Neuronal stem cell (in vitro differentiated cells): ENCODE measurements around the gene SPEF2. TPM values are rescaled to one million over a fixed set of nuclear protein-coding genes. Genes with fewer than 3 reads are reported as not detected.

Experiments used
- DNase-seq: peaks from one replicate; pipeline ENCODE4 v3.0.0-alpha.2; 2013; ENCODE audit warnings: low spot score
- H2AFZ ChIP-seq: one replicate; pipeline ENCODE4 v1.6.1; 2013; ENCODE audit warnings: mild to moderate bottlenecking, low read length, inconsistent platforms
- H2AK5ac ChIP-seq: 2 replicates; pipeline ENCODE4 v1.6.1; 2013; ENCODE audit warnings: low read depth, mild to moderate bottlenecking, inconsistent platforms, low read length, moderate library complexity, mixed read lengths
- H2BK120ac ChIP-seq: 2 replicates; pipeline ENCODE4 v1.6.1; 2013; ENCODE audit warnings: low read depth, mild to moderate bottlenecking, inconsistent platforms, low read length, moderate library complexity, mixed read lengths
- H2BK12ac ChIP-seq: one replicate; pipeline ENCODE4 v1.6.1; 2013; ENCODE audit warnings: low read length, inconsistent platforms
- H2BK15ac ChIP-seq: 2 replicates; pipeline ENCODE4 v1.6.1; 2013; ENCODE audit warnings: mild to moderate bottlenecking, low read length, inconsistent platforms, mixed read lengths
- H2BK5ac ChIP-seq: one replicate; pipeline ENCODE4 v1.6.1; 2013; ENCODE audit warnings: inconsistent platforms, mild to moderate bottlenecking, low read length, moderate library complexity
- H3K14ac ChIP-seq: one replicate; pipeline ENCODE4 v1.6.1; 2013; ENCODE audit warnings: low read length, inconsistent platforms
- H3K18ac ChIP-seq: 2 replicates; pipeline ENCODE4 v1.6.1; 2013; ENCODE audit warnings: low read length, inconsistent platforms
- H3K23ac ChIP-seq: 2 replicates; pipeline ENCODE4 v1.6.1; 2013; ENCODE audit warnings: low read depth, mild to moderate bottlenecking, mixed read lengths, low read length, inconsistent platforms; ENCODE audit not compliant: poor library complexity
- H3K27ac ChIP-seq: replicated peaks from 3 replicates; pipeline ENCODE4 v1.5.1; 2013; ENCODE audit warnings: low read length, inconsistent platforms
- H3K27me3 ChIP-seq, 3 experiments: 2 replicates each; pipeline ENCODE4 v1.6.1; 2013; ENCODE audit warnings: low read length in 3 of 3, mild to moderate bottlenecking in 2 of 3, inconsistent platforms in 1 of 3, low read depth in 1 of 3, mixed read lengths in 1 of 3, moderate library complexity in 1 of 3; ENCODE audit not compliant: control insufficient read depth in 3 of 3, insufficient read depth in 3 of 3
- H3K36me3 ChIP-seq, 2 donors: replicated peaks in 1 of 2; 2 replicates each; pipeline ENCODE4 v1.6.1; 2013; ENCODE audit warnings: low read length in 2 of 2; ENCODE audit not compliant: control insufficient read depth in 2 of 2, insufficient read depth in 2 of 2
- H3K4ac ChIP-seq: 2 replicates; pipeline ENCODE4 v1.6.1; 2013; ENCODE audit warnings: inconsistent platforms, mild to moderate bottlenecking, low read length, moderate library complexity
- H3K4me1 ChIP-seq, 2 donors: 1 replicate in 1 of 2; 2 replicates in 1 of 2; pipeline ENCODE4 v1.6.1; 2013; ENCODE audit warnings: low read length in 2 of 2, low read depth in 1 of 2; ENCODE audit not compliant: control insufficient read depth in 2 of 2, insufficient read depth in 1 of 2
- H3K4me2 ChIP-seq: one replicate; pipeline ENCODE4 v1.6.1; 2013; ENCODE audit warnings: mild to moderate bottlenecking, low read length, inconsistent platforms; ENCODE audit not compliant: insufficient read depth, poor library complexity, severe bottlenecking
- H3K4me3 ChIP-seq, 2 donors: 2 replicates each; pipeline ENCODE4 v1.5.1; 2013; ENCODE audit warnings: low read length in 2 of 2, mild to moderate bottlenecking in 2 of 2, inconsistent platforms in 1 of 2, moderate library complexity in 1 of 2
- H3K79me1 ChIP-seq: one replicate; pipeline ENCODE4 v1.6.1; 2013; ENCODE audit warnings: low read depth, mild to moderate bottlenecking, inconsistent platforms, low read length, moderate library complexity
- H3K9ac ChIP-seq: one replicate; pipeline ENCODE4 v1.6.1; 2013; ENCODE audit warnings: mild to moderate bottlenecking, low read depth, low read length, inconsistent platforms; ENCODE audit not compliant: poor library complexity
- H3K9me3 ChIP-seq, 2 donors: replicated peaks in 1 of 2; 2 replicates each; pipeline versions ENCODE3 to v1.6.1; 2013; ENCODE audit warnings: low read length in 2 of 2, mild to moderate bottlenecking in 2 of 2, inconsistent platforms in 1 of 2, low read depth in 1 of 2, mixed read lengths in 1 of 2, moderate library complexity in 1 of 2; ENCODE audit not compliant: control insufficient read depth in 2 of 2, insufficient read depth in 1 of 2
- H4K8ac ChIP-seq: one replicate; pipeline ENCODE4 v1.6.1; 2013; ENCODE audit warnings: low read depth, mild to moderate bottlenecking, inconsistent platforms, low read length, moderate library complexity
- H4K91ac ChIP-seq: one replicate; pipeline ENCODE4 v1.6.1; 2013; ENCODE audit warnings: low read length, low read depth, mild to moderate bottlenecking, inconsistent platforms; ENCODE audit not compliant: poor library complexity
- WGBS, 2 donors: extraction: QIAGEN DNeasy Blood & Tissue Kit; methylation state at CpG; one replicate each; pipeline ENCODE4 v1.1.7; 2013; ENCODE audit warnings: missing lambda C conversion rate in 2 of 2, mixed read lengths in 1 of 2; ENCODE audit not compliant: insufficient read length in 2 of 2, insufficient replicate concordance in 1 of 2; ENCODE audit errors: extremely low coverage in 2 of 2; 5-methylcytosine and 5-hydroxymethylcytosine counted together
- polyA plus RNA-seq, 2 experiments: library from polyadenylated mRNA; stranded (reverse); fragments of 200-250 nt; gene quantifications; one replicate each; pipeline ENCODE4 v1.2.3, GENCODE V29; 2013

SPEF2 gene, protein sequence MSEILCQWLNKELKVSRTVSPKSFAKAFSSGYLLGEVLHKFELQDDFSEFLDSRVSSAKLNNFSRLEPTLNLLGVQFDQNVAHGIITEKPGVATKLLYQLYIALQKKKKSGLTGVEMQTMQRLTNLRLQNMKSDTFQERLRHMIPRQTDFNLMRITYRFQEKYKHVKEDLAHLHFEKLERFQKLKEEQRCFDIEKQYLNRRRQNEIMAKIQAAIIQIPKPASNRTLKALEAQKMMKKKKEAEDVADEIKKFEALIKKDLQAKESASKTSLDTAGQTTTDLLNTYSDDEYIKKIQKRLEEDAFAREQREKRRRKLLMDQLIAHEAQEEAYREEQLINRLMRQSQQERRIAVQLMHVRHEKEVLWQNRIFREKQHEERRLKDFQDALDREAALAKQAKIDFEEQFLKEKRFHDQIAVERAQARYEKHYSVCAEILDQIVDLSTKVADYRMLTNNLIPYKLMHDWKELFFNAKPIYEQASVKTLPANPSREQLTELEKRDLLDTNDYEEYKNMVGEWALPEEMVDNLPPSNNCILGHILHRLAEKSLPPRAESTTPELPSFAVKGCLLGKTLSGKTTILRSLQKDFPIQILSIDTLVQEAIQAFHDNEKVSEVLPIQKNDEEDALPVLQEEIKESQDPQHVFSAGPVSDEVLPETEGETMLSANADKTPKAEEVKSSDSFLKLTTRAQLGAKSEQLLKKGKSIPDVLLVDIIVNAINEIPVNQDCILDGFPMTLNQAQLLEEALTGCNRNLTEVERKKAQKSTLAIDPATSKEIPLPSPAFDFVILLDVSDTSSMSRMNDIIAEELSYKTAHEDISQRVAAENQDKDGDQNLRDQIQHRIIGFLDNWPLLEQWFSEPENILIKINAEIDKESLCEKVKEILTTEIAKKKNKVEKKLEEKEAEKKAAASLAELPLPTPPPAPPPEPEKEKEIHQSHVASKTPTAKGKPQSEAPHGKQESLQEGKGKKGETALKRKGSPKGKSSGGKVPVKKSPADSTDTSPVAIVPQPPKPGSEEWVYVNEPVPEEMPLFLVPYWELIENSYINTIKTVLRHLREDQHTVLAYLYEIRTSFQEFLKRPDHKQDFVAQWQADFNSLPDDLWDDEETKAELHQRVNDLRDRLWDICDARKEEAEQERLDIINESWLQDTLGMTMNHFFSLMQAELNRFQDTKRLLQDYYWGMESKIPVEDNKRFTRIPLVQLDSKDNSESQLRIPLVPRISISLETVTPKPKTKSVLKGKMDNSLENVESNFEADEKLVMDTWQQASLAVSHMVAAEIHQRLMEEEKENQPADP (N-terminal part only)
- 3.6 TPM for polyA plus RNA-seq (2013, experiment 1 of 2)
- polyA plus RNA-seq (2013, experiment 2 of 2): 3.7 TPM

- Histone ChIP-seq H3K36me3 (no peaks in the 10 kb centered on the region), H3K27me3 (peaks cover 0 to 3% (median 0%) of the 10 kb centered on the region in 3 experiments), H3K79me1 (no peaks in the 10 kb centered on the region), H3K9me3 (no peaks in the 10 kb centered on the region), H2BK12ac (no peak within 1 kb of the TSS), H2BK15ac (no peak within 1 kb of the TSS), H3K4me2 (peak within 1 kb of the TSS; percentile 63), H2AFZ (peak within 1 kb of the TSS; percentile 98), H4K91ac (no peak within 1 kb of the TSS), H3K23ac (no peak within 1 kb of the TSS), H3K27ac (no peak within 1 kb of the TSS), H3K18ac (peak within 1 kb of the TSS; percentile 49), H3K4me3 (peak within 1 kb of the TSS; percentile 86 to 89), H4K8ac (no peak within 1 kb of the TSS), H2BK120ac (no peak within 1 kb of the TSS), H3K9ac (peak within 1 kb of the TSS; percentile 89), H3K4me1 (no peaks in the 10 kb centered on the region), H3K14ac (peak within 1 kb of the TSS; percentile 42), H2AK5ac (no peak within 1 kb of the TSS), H2BK5ac (no peak within 1 kb of the TSS), H3K4ac (no peak within 1 kb of the TSS)
- peak; percentile 83 for DNase-seq
- no CpG with 5 or more reads among the region's 55 CpGs for WGBS, 2 donors
These were observed at the start of gene SPEF2 for GRCh38 chr5:35617435-35618303. Gene SPEF2 (plus strand): TSS chr5:35617863. CDS start chr5:35617998, 135 bp downstream.

- H2AFZ ChIP-seq: no peak overlapping the region
- H3K23ac ChIP-seq: no peak overlapping the region
- H4K8ac ChIP-seq: no peak overlapping the region
- no peaks in the 10 kb centered on the region for H3K4me1 ChIP-seq
- H3K18ac ChIP-seq: no peak overlapping the region
- no peaks in the 10 kb centered on the region for H3K27me3 ChIP-seq
- H3K9me3 ChIP-seq: no peaks in the 10 kb centered on the region
- no peak overlapping the region for H3K27ac ChIP-seq
- H3K36me3 ChIP-seq: no peaks in the 10 kb centered on the region
- H2BK12ac ChIP-seq: no peak overlapping the region
- H4K91ac ChIP-seq: no peak overlapping the region
- H3K9ac ChIP-seq: no peak overlapping the region
- H2AK5ac ChIP-seq: no peak overlapping the region
- H3K14ac ChIP-seq: no peak overlapping the region
- no peak overlapping the region for H2BK5ac ChIP-seq
- no peaks in the 10 kb centered on the region for H3K79me1 ChIP-seq
- no peak overlapping the region for H2BK15ac ChIP-seq
- no peak overlapping the region for H3K4me3 ChIP-seq
- no peak overlapping the region for H3K4me2 ChIP-seq
- WGBS, 2 donors: no CpG with 5 or more reads among the region's 1 CpG
- no peak overlapping the region for H2BK120ac ChIP-seq
- no peak overlapping the region for H3K4ac ChIP-seq
- no peak for DNase-seq
These were observed 42.1 kb upstream of the SPEF2 start for GRCh38 chr5:35575578-35575977.

DNA sequence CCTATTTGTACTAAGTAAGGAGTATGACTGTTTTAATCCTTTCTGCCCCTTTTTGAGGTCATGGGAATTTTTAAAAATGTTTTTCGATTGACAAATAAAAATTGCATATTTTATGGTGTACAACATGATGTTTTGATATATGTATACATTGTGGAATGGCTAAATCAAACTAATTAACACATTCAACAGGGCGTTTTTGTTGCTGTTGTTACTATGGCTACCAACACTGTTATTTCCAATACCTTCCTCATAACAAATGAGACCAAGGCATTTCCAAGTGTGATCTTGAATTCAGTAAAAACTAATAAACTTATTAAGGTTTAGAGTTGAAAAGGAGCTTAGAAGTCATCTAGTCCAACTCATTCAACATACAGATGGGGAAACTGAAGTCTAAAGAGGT, 30.2 kb upstream of the SPEF2 start:
- no peak overlapping the region for H3K4ac ChIP-seq
- no CpG with 5 or more reads among the region's 2 CpGs for WGBS, 2 donors
- H2BK120ac ChIP-seq: no peak overlapping the region
- no peak overlapping the region for H3K18ac ChIP-seq
- H3K4me1 ChIP-seq: no peaks in the 10 kb centered on the region
- H2BK12ac ChIP-seq: no peak overlapping the region
- H3K79me1 ChIP-seq: no peaks in the 10 kb centered on the region
- no peak overlapping the region for H3K9ac ChIP-seq
- DNase-seq: no peak
- H3K23ac ChIP-seq: no peak overlapping the region
- H3K36me3 ChIP-seq: no peaks in the 10 kb centered on the region
- no peak overlapping the region for H2BK15ac ChIP-seq
- H2BK5ac ChIP-seq: no peak overlapping the region
- no peak overlapping the region for H4K91ac ChIP-seq
- no peaks in the 10 kb centered on the region for H3K27me3 ChIP-seq
- no peak overlapping the region for H2AFZ ChIP-seq
- H2AK5ac ChIP-seq: no peak overlapping the region
- H3K4me3 ChIP-seq: no peak overlapping the region
- H4K8ac ChIP-seq: no peak overlapping the region
- H3K27ac ChIP-seq: no peak overlapping the region
- H3K4me2 ChIP-seq: no peak overlapping the region
- no peaks in the 10 kb centered on the region for H3K9me3 ChIP-seq
- H3K14ac ChIP-seq: no peak overlapping the region
